AG08395 (cell line): Measurements from ENCODE around the gene DGKG.
A peak's percentile ranks its signal among the peaks of the same experiment; 100 is the strongest.

Experiments used
- DNase-seq: peaks from one replicate; pipeline ENCODE4 v3.0.0; 2012; ENCODE audit warnings: mixed read lengths, low spot score

DGKG gene

GRCh38 chr3:186141790-186142189 lies 220.2 kb downstream of the DGKG start:
- DNase-seq: no peak

GRCh38 chr3:186138272-186138981 lies 223.6 kb downstream of the DGKG start:
- DNase-seq: no peak

GRCh38 chr3:186137051-186137685 lies 224.9 kb downstream of the DGKG start:
- DNase-seq: no peak

- DNase-seq: no peak
Measured at GRCh38 chr3:186133980-186134379, 228.1 kb downstream of the DGKG start.

- DNase-seq: no peak
Measured at GRCh38 chr3:186132487-186132886, 229.5 kb downstream of the DGKG start.

- DNase-seq: no peak
Measured at GRCh38 chr3:186129206-186129605, 232.8 kb downstream of the DGKG start.

- DNase-seq: no peak
Measured at GRCh38 chr3:186128158-186128557, 233.9 kb downstream of the DGKG start.

- no peak for DNase-seq
Measured at GRCh38 chr3:186127463-186127862, 234.6 kb downstream of the DGKG start.

GRCh38 chr3:186125118-186125517 lies 236.9 kb downstream of the DGKG start:
- no peak for DNase-seq

- DNase-seq: no peak
Measured at GRCh38 chr3:186124592-186124991, 237.4 kb downstream of the DGKG start.

GRCh38 chr3:186123012-186123411 lies 239.0 kb downstream of the DGKG start:
- no peak for DNase-seq

- no peak for DNase-seq
Measured at GRCh38 chr3:186121968-186122367, 240.1 kb downstream of the DGKG start.

- DNase-seq: no peak
Measured at GRCh38 chr3:186121278-186121677, 240.8 kb downstream of the DGKG start.

GRCh38 chr3:186119499-186119898 lies 242.5 kb downstream of the DGKG start:
- DNase-seq: no peak

- DNase-seq: no peak
Measured at GRCh38 chr3:186118692-186119091, 243.3 kb downstream of the DGKG start.

- DNase-seq: no peak
Measured at GRCh38 chr3:186117521-186118134, 244.4 kb downstream of the DGKG start.

GRCh38 chr3:186115239-186115996 lies 246.6 kb downstream of the DGKG start:
- DNase-seq: no peak

GRCh38 chr3:186110975-186111974 lies 250.8 kb downstream of the DGKG start:
- DNase-seq: no peak

- DNase-seq: peak; percentile 25
Measured at GRCh38 chr3:186109897-186110803, 251.9 kb downstream of the DGKG start.
